ENCODE data around the gene TRIP12.

The TRIP12 gene

DNA sequence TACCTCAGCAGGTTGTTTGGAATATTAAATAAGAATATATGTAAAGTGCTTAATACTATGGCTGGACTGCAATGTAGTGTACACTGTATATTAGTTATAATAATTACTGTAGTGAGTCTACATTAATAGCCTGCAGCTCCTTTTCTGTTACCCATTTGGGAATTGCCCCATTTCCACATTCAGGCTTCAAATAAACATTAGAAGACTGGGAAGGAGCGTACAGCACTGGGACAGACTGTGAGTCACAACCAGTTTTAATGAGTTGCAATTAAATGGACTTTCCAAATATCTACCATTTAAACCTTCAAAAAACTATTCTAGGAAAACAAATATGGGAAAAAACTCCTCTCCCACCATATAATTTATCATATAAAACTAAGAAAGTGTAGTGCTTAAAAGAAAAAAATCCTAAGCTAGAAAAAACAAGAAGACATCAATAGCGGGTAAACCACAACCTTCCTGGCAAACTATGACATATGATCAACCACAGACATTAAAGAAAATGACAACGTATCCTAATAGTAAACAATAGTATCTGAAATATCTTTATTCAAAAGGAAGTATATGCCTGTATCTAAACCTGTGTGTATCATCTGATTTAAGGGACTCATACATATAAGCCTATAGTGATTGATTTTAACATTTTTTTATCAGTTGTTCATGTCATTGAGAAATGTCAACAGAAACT is 86.1 kb downstream of the TRIP12 start:
- no peak for TF ChIP-seq GATA2 (IDR thresholded peaks at IDR 0.05; ENCODE audit: low read depth, low read length)
- TF ChIP-seq GATA3 (IDR thresholded peaks at IDR 0.05; ENCODE audit: low read depth, low read length) = no peak

DNA sequence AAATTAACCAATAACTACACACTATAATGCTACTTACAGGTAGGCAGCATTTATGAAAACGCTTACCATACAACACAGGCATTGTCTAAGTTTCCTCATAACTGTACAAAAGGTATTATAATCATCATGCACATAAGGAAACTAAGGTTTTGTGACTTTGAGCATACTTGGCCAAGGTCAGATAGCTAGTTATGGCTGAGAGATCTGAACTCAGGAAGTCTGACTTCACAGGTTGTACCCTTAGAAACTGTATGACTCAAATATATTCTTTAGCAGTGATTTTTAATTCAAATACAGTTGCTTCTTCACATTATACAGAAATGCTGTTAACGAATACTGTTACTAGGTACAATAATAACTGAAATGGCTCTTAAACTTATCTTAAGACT is 89.3 kb downstream of the TRIP12 start:
- TF ChIP-seq GATA2 (IDR thresholded peaks at IDR 0.05; ENCODE audit: low read depth, low read length) (no peak), GATA3 (IDR thresholded peaks at IDR 0.05; ENCODE audit: low read depth, low read length) (no peak)

DNA sequence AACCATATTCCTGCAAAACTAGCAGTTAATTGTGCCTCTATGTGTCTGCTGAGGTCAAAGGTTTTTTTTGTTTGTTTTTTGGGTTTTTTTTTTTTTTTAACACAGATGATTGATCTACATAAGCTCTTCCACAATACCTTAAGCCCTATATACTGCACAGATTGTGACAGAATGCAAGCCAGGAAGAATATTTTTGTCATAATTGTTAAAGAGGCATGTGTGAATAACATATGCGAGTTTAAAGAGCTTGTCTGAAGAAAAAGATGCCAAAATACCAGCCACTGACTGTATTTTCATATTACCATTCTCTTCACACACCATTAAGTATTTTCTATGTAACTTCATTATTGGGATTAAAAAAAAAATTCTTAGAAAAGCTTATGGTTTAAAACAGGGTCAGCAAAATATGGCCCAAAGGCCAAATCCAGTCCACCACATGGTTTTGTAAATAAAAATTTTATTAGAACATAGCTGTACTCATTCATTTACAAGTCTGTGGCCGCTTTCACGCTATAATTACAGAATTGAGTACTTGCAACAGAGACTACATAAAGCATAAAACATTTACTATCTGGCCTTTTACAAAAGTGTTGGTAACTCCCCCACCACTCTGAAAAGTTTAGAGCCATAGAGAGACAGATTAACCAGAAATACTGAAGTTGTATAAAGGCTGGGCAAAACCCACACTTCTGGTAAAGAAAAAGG is 89.9 kb downstream of the TRIP12 start:
- TF ChIP-seq GATA3 (IDR thresholded peaks at IDR 0.05; ENCODE audit: low read depth, low read length) (no peak), GATA2 (IDR thresholded peaks at IDR 0.05; ENCODE audit: low read depth, low read length) (no peak)

- TF ChIP-seq GATA3 (IDR thresholded peaks at IDR 0.05; ENCODE audit: low read depth, low read length) (no peak), GATA2 (IDR thresholded peaks at IDR 0.05; ENCODE audit: low read depth, low read length) (no peak)
Measured at GRCh38 chr2:229825476-229825875, 96.3 kb downstream of the TRIP12 start.

DNA sequence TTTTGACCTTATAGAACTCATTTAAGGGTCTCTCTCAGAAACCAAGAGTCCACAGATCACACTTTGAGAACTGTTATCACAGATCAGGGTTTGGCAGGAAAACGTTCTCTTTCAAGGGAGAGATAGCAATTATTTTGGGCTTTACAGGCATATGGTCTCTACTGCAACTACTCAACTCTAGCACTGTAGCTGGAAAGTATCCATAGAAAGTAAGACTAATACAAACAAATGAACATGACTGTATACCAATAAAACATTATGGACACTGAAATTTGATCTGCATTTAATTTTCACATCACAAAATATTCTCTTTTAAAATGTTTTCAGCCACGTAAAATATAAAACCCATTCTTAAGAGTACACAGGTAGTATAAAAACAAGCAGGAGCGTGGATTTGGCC is 100.5 kb downstream of the TRIP12 start:
- TF ChIP-seq GATA3 (IDR thresholded peaks at IDR 0.05; ENCODE audit: low read depth, low read length) (no peak), GATA2 (IDR thresholded peaks at IDR 0.05; ENCODE audit: low read depth, low read length) (no peak)

- no peak for TF ChIP-seq GATA3 (IDR thresholded peaks at IDR 0.05; ENCODE audit: low read depth, low read length)
- no peak for TF ChIP-seq GATA2 (IDR thresholded peaks at IDR 0.05; ENCODE audit: low read depth, low read length)
Measured at GRCh38 chr2:229818230-229818629, 103.6 kb downstream of the TRIP12 start.

DNA sequence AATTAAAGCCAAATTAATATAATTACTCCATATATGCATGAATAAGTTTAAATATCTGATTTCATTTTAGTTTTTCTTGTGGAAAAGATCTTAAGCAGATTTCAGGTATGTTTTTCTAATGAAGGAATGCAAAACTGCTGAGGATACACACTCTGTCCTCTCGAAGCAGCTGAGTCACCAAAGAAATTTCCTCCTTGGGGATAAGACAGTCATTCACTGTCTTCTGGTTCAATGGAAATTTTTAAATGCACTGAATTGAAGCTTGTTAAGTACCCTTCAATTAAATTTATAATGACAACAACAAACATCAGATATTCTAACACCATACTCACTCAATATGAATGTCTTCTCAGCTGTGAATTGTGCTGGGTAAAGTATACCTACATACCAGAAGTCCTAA is 106.0 kb downstream of the TRIP12 start:
- TF ChIP-seq GATA3 (IDR thresholded peaks at IDR 0.05; ENCODE audit: low read depth, low read length) (no peak), GATA2 (IDR thresholded peaks at IDR 0.05; ENCODE audit: low read depth, low read length) (no peak)

GRCh38 chr2:229815342-229815741 is 106.5 kb downstream of the TRIP12 start:
- no peak for TF ChIP-seq GATA2 (IDR thresholded peaks at IDR 0.05; ENCODE audit: low read depth, low read length)
- TF ChIP-seq GATA3 (IDR thresholded peaks at IDR 0.05; ENCODE audit: low read depth, low read length) = no peak

- TF ChIP-seq GATA3 (IDR thresholded peaks at IDR 0.05; ENCODE audit: low read depth, low read length) = no peak
- no peak for TF ChIP-seq GATA2 (IDR thresholded peaks at IDR 0.05; ENCODE audit: low read depth, low read length)
Measured at GRCh38 chr2:229810786-229811185, 111.0 kb downstream of the TRIP12 start.

DNA sequence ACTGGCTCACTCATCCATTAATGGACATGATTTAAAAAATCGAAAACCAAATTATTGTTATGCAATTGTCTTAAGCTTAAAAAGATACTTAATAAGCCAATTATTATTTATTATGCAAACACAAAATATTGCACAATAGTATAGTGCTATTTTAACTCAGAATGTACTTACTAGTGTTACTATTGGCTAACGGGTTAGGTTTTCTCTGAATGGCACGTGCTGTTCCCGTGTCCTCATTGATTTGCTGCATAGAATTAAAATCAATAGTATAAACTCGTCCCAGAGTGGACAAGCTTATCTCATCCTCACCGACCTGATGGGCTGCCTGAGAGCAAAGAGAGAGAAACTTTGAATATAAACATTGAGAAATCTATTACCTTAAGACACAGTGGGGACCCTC is 116.2 kb downstream of the TRIP12 start:
- TF ChIP-seq GATA3 (IDR thresholded peaks at IDR 0.05; ENCODE audit: low read depth, low read length) = no peak
- no peak for TF ChIP-seq GATA2 (IDR thresholded peaks at IDR 0.05; ENCODE audit: low read depth, low read length)

DNA sequence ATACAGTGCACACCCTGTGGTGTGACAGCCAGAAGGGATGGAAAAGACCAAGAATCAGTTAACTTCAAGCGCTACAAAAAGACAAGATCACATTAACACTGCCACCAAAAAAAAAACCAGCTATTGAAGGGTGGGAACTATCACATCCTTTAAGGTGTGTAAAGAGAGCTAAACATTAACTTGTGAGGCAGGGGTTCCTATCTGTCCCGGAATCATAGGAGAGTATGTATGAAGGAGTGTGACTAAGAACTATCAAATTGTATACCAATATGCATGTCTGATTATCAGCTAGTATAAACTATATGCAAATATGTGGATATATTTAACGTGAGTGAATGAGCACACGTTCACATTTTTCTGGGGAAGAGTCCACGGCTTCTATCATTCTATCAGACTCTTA is 119.0 kb downstream of the TRIP12 start:
- no peak for TF ChIP-seq GATA2 (IDR thresholded peaks at IDR 0.05; ENCODE audit: low read depth, low read length)
- TF ChIP-seq GATA3 (IDR thresholded peaks at IDR 0.05; ENCODE audit: low read depth, low read length) = no peak

- TF ChIP-seq GATA2 (IDR thresholded peaks at IDR 0.05; ENCODE audit: low read depth, low read length) = peak; percentile 42; the same call in 1 of the 2 replicates
- no peak for TF ChIP-seq GATA3 (IDR thresholded peaks at IDR 0.05; ENCODE audit: low read depth, low read length)
Measured at GRCh38 chr2:229800997-229801754, 120.6 kb downstream of the TRIP12 start.

DNA sequence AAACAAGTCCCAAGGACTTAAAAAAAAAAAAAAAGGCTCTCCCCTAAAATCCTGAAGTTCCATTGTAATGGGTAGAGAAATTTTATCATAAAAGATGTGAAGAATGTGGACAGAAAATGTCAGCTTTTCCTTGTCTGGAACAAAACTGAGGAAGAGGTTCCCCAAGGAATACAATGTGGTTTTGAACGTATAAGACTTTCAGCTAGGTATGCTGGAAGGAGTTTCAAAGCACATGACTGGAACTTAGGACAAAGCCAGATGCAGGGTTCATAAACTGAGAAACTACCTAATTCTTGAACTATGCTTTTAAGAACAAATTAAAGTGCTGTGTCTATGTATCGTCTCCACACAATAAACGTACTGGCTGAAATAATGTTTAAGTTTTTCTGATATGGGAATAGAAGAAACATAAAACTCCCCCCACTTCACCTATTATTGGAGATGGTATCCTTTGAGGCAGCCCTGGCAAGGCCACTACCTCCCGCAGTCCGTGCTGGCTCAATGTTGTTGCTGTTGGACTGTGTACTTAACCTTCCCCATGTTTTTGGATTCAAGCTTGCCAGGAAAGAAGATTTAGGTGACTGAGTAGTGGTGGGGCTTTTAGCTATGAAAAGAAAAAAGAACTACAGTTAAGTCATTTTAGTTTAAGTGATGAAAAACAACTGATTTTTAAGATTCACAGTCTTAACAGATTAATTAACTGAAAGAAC is 123.2 kb downstream of the TRIP12 start:
- no peak for TF ChIP-seq GATA3 (IDR thresholded peaks at IDR 0.05; ENCODE audit: low read depth, low read length)
- TF ChIP-seq GATA2 (IDR thresholded peaks at IDR 0.05; ENCODE audit: low read depth, low read length) = no peak

GRCh38 chr2:229795058-229795457 is 126.8 kb downstream of the TRIP12 start:
- no peak for TF ChIP-seq GATA3 (IDR thresholded peaks at IDR 0.05; ENCODE audit: low read depth, low read length)
- TF ChIP-seq GATA2 (IDR thresholded peaks at IDR 0.05; ENCODE audit: low read depth, low read length) = no peak
